Progenitor cell of endocrine pancreas (in vitro differentiated cells): Measurements from ENCODE around the gene ELOF1. TPM values are rescaled to one million over a fixed set of nuclear protein-coding genes. Genes with fewer than 3 reads are reported as not detected.

ENCODE experiments used
- DNase-seq: peaks from one replicate; pipeline ENCODE4 v3.0.0; 2021; ENCODE audit warnings: low spot score; ENCODE audit not compliant: unreplicated experiment
- H3K27ac Mint-ChIP-seq: 2 replicates; pipeline ENCODE4 v1.8.0; 2021; ENCODE audit warnings: mild to moderate bottlenecking, moderate library complexity, mixed read lengths
- H3K27me3 Mint-ChIP-seq: 2 replicates; pipeline ENCODE4 v1.8.0; 2021; ENCODE audit warnings: mixed read lengths
- H3K36me3 Mint-ChIP-seq: 2 replicates; pipeline ENCODE4 v1.8.0; 2022; ENCODE audit warnings: mixed read lengths; ENCODE audit not compliant: insufficient read depth
- H3K4me1 Mint-ChIP-seq: 2 replicates; pipeline ENCODE4 v1.8.0; 2021; ENCODE audit warnings: low read depth, mixed read lengths
- H3K4me3 Mint-ChIP-seq: 2 replicates; pipeline ENCODE4 v1.8.0; 2021; ENCODE audit warnings: low read depth, mild to moderate bottlenecking, moderate library complexity, mixed read lengths
- H3K9me3 Mint-ChIP-seq: 2 replicates; pipeline ENCODE4 v1.8.0; 2021; ENCODE audit warnings: low read depth, mixed read lengths
- CTCF ChIP-seq: fragments of 200-600 bp; sonication (generic); IDR thresholded peaks from one replicate; pipeline ENCODE4 v1.5.0; 2021; ENCODE audit warnings: antibody characterized with exemption, mild to moderate bottlenecking; ENCODE audit not compliant: unreplicated experiment
- total RNA-seq: library from RNA; stranded (reverse); gene quantifications from 2 replicates; pipeline ENCODE4 v1.2.1, GENCODE V29; 2021

ELOF1 gene
- total RNA-seq, 1 donor from 2014 or later: 56.5 TPM

DNA sequence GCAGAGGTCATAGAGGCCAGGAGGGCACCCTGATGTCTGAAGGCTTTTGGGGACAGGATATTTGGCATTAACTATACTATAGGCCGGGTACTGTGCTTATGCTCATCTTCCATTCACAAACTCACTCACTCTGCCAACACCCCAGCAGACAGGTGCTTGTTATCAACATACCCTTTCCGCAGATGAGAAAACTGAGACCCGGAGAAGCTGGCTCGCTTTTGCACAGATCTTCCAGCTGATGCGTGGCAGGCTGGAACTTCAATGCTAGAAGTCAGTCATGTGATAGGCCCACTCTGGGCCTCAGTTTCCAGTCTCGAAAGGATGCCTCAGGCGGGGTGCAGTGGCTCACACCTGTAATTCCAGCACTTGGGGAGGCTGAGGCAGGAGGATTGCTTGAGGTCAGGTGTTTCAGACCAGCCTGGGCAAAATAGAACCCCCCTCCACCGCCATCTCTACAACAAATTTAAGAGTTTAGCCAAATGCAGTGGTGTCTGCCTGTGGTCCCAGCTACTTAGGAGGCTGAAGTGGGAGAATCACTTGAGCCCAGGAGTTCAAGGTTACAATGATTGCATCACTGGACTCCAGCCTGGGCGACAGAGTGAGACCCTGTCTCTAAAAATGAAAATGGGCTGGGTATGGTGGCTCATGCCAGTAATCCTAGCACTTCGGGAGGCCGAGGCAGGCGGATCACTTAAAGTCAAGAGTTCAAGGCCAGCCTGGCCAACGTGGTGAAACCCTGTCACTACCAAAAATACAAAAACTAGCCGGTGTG lies 10.9 kb downstream of the ELOF1 start:
- no peak for DNase-seq
- no peak overlapping the region for H3K27ac Mint-ChIP-seq
- TF ChIP-seq CTCF: no peak
- no peak overlapping the region for H3K4me3 Mint-ChIP-seq
- no peaks in the 10 kb centered on the region for H3K27me3 Mint-ChIP-seq
- no peaks in the 10 kb centered on the region for H3K36me3 Mint-ChIP-seq
- no peaks in the 10 kb centered on the region for H3K4me1 Mint-ChIP-seq
- H3K9me3 Mint-ChIP-seq: no peaks in the 10 kb centered on the region

DNA sequence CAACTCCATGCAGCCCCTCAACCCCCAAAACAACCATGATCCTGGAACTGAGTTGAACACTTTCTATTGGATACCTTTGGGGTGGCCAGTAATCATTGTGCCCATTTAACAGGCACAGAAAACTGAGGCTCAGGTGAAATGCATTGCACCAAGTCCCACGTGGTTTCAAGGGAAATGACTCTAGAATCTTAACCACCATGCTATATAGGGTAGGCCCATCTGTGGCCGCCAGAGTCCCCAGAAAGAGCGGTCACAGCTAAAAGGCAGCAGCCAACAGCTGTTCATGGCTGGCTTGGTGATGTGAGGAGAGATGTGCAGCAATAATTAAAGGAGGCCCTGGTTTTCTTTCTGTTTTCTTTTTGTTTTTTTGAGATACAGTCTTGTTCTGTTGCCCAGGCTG lies 17.8 kb downstream of the ELOF1 start:
- peaks cover 17% of the 10 kb centered on the region for H3K27me3 Mint-ChIP-seq
- H3K27ac Mint-ChIP-seq: no peak overlapping the region
- no peaks in the 10 kb centered on the region for H3K9me3 Mint-ChIP-seq
- H3K36me3 Mint-ChIP-seq: no peaks in the 10 kb centered on the region
- DNase-seq: no peak
- H3K4me1 Mint-ChIP-seq: peaks cover 3% of the 10 kb centered on the region
- TF ChIP-seq CTCF: no peak
- no peak overlapping the region for H3K4me3 Mint-ChIP-seq

DNA sequence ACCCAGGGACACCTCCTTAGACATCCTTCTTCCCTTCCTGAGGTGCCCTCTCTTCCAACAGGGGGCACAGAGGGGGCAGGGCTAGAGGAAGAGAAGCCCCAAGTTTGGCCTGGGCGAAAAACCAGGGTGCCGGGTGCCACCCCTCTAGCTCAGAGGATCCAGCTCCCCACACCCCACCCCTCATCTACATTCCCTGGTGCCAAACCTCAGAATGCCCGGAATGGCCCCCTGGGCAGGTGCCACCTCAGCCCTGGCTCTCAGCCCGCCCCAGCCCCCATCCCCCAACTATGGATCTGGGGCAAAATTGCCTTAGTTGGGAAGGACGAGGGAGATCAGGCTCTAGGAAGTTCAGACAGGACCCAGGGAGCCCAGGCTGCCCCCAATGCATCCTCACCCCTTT lies 18.4 kb downstream of the ELOF1 start:
- no peak overlapping the region for H3K27ac Mint-ChIP-seq
- no peaks in the 10 kb centered on the region for H3K36me3 Mint-ChIP-seq
- no peak overlapping the region for H3K4me3 Mint-ChIP-seq
- no peaks in the 10 kb centered on the region for H3K9me3 Mint-ChIP-seq
- H3K4me1 Mint-ChIP-seq: peaks cover 4% of the 10 kb centered on the region
- TF ChIP-seq CTCF: no peak
- DNase-seq: no peak
- peaks cover 18% of the 10 kb centered on the region for H3K27me3 Mint-ChIP-seq

DNA sequence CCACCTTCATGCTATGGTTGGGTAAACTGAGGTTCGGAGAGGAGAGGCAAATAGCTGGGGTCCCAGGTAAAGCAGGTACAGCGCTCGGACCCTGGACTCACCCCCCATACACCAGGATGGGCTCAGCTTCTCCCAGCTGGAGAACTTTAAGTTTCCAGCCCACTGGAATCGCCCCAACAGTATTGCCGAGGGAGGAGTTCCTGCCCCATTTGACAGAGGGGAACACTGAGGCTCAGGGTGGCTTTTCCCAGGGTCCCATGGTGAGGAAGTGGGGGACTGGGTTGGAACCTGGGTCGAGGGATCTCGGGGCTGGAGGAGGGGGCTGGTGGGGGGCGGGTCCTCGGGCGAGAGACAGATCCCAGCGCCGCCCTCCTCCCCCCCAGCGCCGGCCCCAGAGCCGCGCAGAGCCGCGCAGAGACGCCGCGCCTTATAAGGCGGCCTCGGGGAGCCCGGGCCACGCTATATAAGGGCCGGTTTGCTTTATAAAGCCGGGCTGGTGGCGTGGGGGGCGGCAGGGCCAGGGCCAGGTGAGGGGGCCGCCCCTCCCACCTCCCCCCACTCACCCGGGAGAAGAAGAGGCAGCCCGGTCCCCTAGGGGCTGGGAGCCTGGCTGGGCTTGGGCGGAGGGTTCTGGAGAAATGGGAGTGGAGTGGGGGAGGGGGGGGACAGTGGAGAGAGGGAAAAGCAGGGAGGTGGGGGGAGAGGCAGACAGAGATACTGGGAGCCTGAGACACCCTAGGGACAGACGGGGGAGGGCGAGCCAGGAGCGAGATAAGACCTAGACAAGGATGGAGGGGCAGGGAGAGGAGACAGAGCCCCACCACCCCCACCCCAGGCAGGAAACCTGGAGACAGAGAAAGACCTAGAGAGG lies 19.3 kb downstream of the ELOF1 start:
- H3K36me3 Mint-ChIP-seq: no peaks in the 10 kb centered on the region
- DNase-seq: no peak
- no peak for TF ChIP-seq CTCF
- H3K27me3 Mint-ChIP-seq: peaks cover 24% of the 10 kb centered on the region
- no peaks in the 10 kb centered on the region for H3K9me3 Mint-ChIP-seq
- no peak overlapping the region for H3K4me3 Mint-ChIP-seq
- peaks cover 7% of the 10 kb centered on the region for H3K4me1 Mint-ChIP-seq
- no peak overlapping the region for H3K27ac Mint-ChIP-seq

DNA sequence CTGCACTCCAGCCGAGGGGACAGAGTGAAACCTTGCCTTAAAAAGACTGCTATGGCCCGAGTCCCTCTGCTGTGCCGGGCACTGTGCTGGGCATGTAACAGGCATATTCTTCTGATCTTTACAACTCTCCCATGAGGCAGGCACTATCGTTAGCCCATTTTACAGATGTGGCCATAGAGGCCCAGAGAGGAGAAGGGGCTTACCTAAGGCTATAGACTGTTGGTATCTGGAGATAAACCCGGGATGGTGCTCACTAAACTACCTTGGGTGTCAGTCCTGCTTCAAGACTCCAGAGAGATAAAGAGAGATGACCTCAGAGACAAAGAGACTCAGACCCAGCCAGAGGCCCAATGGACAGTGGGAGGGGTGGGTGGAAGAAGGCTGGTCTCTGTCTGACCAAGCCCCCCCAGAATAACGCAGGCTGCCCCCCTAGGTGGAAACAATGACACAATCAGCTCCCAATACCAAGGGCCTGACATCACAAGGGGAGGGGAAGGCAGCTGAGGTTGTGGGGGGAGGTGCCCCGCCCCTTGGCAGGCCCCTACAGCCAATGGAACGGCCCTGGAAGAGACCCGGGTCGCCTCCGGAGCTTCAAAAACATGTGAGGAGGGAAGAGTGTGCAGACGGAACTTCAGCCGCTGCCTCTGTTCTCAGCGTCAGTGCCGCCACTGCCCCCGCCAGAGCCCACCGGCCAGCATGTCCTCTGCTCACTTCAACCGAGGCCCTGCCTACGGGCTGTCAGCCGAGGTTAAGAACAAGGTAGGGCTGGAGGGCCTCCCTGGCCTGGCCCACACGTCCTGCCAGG lies 20.6 kb downstream of the ELOF1 start, which contains the start of gene CNN1:
Gene CNN1 (plus strand): TSS at position 620 of the 805 bp plus-strand sequence. CDS start 77 bp downstream, at position 697.
- H3K27ac Mint-ChIP-seq: peak within 1 kb of the TSS; percentile 37
- no peak within 1 kb of the TSS for H3K4me3 Mint-ChIP-seq
- H3K4me1 Mint-ChIP-seq: peaks cover 7% of the 10 kb centered on the region
- peaks cover 33% of the 10 kb centered on the region for H3K27me3 Mint-ChIP-seq
- no peak for TF ChIP-seq CTCF
- DNase-seq: no peak
- no peaks in the 10 kb centered on the region for H3K9me3 Mint-ChIP-seq
- H3K36me3 Mint-ChIP-seq: no peaks in the 10 kb centered on the region
